Endometrium (tissue), 2 donors: ENCODE measurements around the gene SLC22A9.
"Not testable (repeated sequence)": the region's sequence is repeated elsewhere in the genome, so short reads cannot be mapped to it uniquely, and the experiment has no call there.

Experiments used
- FAIRE-seq: peaks from 2 replicates; lab custom pipeline; 2012; peaks lifted over from hg19 to GRCh38; lab: Jason Lieb, UNC
- donor health status: control.
- donor health status: control.

Gene SLC22A9

DNA sequence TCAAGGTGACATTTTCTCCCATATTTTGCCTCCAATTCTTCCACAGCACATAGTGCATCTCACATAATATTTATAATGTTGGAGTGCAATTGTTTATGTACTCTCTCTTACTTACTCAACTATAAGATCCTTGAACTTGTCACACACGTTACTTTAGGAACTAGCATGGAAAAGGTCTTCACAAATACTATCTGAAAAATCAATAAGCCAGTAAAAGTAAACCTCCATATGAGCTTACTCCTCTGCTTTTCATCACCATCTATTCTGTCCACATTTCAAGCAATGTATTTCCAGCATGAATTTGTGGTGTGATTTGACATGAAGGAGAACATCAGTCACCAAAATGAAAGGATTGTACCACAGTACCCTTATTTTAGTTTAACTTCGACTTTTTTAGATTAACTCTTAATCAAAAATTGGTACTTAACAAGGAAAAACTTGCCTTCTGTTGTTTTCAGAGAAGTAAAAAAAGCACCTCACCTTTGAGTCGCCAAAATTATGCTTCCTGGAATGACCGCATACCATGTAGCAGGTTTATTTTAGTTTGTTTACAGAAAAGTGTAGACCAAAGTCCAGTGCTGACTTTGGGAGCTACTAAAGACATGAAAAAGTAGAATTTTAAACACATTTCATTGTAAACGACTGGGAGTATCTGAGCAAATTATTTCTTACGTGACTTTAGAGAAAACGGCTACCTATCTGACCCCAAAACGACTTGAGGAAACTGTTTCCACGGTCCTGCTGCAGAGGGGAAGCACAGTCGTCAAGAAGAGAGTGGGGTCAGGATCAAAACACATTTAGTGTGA is at the start of gene SLC22A9:
SLC22A9 (plus strand) TSS at position 621 of the 806 bp plus-strand sequence. CDS start 272 bp downstream, outside the sequence.
- FAIRE-seq, result no peak

DNA sequence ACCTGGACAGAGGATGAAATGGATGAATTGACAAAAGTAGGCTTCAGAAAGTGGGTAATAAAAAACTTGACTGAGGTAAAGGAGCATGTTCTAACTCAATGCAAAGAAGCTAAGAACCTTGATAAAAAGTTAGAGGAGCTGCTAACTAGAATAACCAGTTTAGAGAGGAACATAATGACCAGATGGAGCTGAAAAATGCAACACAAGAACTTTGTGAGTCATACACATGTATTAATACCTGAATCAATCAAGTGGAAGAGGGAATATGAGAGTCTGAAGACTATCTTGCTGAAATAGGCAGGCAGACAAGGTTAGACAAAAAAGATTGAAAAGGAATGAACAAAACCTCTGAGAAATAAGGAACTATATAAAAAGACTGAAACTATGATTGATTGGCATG is 47.9 kb upstream of the SLC22A9 start:
- no peak for FAIRE-seq

DNA sequence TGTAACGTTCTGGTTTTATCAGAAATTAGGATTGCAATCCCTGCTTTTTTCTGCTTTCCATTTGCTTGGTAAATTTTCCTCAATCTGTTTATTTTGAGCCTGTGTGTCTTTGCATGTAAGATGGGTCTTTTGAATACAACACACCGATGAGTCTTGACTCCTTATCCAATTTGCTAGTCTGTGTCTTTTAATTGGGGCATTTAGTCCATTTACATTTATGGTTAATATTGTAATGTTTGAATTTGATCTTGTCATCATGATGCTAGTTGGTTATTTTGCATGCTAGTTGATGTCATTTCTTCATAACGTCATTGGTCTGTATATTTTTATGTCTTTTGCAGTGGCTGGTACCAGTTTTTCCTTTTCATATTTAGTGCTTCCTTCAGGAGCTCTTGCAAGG is 34.5 kb upstream of the SLC22A9 start:
- not testable (repeated sequence) for FAIRE-seq

DNA sequence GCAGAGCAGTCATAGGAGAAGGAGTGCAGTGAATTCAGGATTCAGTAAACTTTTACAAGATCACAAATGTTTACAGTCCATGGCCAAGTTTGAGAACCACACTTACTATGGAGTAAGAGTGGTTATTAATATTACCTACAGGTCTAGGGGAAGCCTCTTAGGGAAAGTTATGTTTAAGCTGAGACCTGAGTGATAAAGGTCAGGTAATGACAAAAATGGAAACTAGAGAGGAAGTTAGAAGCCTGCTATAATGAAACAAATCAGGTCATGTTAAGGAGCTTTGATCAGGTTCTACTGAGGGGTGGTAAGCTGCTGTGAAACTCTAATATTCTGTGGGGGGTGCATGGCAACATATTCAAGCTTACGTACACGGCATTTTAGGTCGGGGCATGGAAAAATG is 32.5 kb upstream of the SLC22A9 start:
- FAIRE-seq, result no peak

DNA sequence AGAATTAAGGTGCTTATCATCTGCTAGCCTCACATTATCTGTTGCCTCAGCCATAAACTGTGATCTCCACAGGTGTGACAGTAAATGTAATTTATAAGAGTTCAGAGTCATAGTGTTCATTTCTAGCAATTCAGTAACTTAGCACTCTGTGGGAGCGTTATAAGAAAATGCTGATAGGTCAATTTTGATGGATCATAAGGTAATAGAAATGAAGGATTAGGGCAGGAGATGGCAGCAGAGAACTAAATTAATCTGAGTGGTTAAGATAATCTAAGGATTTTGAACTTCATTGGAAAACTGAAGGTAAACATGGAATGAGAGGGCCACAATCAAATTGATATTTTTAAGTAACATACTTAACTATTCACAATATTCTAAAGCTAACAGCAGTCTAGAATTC is 26.5 kb upstream of the SLC22A9 start:
- no peak for FAIRE-seq

DNA sequence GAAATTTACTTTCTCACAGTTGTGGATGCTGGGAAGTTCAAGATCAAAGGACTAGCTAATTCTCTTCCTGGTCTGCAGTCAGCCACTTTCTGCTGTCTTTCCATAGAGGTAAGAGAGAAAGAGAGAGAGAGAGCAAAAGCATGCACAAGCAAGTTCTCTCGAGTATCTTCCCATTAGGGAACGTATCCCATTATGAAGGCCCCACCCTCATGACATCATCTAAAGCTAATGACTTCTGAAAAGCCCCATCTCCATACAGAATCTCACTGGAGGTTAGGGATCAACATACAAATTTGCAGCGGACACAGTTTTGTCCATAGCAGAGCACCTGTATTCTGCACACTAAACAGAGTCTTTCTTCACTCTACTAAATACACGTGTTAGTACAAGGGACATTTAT is 17.4 kb upstream of the SLC22A9 start:
- FAIRE-seq, result no peak

DNA sequence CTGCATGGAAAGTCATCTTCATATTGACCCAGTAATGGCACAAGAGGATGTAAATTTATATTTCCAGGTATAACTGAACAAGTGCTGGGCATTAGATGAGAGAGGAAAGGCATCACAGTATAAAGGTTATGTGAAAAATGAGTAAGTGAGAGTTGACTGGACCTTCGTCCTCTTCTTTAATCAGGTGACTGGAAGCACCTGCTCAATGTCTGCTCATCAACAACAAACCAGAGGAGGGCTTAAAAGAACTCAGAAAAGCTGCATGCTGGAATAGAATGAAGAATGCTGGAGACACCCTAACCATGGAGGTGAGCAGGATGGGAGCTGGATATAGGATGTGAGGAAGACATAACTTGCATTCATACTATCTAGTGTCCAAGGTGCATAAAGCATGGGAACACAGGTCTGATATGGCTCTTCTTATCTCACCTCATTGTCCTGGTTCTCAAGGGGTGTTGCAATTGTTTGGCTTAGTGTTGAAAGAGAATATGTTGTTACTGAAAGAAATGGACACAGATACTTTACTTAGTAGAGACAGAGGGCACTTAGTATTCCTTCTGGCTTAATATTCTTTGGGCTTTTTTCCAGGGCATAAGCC is 7.3 kb upstream of the SLC22A9 start:
- no peak for FAIRE-seq

DNA sequence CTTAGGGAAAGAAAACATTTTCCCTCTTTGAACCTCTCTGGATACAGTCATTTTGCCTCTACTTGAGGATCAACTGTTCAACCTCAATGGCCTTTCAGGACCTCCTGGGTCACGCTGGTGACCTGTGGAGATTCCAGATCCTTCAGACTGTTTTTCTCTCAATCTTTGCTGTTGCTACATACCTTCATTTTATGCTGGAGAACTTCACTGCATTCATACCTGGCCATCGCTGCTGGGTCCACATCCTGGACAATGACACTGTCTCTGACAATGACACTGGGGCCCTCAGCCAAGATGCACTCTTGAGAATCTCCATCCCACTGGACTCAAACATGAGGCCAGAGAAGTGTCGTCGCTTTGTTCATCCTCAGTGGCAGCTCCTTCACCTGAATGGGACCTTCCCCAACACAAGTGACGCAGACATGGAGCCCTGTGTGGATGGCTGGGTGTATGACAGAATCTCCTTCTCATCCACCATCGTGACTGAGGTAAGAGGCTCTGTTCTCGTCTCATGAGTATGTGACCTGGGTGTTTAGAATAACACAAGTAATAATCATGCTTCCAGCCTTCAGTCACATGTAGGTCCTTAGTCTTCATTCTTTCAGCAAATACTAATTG is 495 bp downstream of the SLC22A9 start:
- FAIRE-seq, result no peak

DNA sequence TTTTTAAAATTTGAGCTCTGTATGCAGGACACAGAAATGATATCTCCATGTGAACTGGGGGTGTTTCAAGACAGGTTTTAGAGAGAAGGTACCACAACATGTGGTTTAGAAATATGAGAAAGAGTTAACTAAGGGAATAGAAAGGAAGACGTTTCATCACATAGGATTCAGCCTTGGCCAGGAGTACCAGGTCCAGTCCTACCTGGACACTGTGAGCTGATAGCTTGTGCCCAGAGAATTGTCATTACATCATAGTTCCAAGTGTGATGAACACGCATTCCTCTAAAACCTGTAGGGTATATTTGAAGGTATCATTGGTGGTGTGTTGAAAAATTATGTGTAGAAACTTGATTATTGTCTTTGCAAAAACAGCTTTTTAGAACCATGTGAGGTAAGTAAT is 1.8 kb downstream of the SLC22A9 start:
- FAIRE-seq, result no peak

DNA sequence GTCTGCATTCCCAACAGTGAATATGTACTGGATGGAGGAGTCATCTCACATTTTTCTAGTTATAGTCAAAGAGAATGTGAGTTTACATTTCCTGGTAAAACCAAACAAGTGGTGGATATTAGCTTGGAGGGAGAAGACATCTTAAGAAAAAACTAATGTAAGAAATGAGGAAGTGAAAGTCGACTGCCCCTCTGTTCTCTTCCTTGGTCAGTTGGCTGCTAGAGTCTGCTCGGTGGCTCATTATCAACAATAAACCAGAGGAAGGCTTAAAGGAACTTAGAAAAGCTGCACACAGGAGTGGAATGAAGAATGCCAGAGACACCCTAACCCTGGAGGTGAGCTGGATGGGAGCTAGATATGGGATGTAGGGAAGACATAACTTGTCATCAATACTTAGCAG is 5.8 kb downstream of the SLC22A9 start:
- FAIRE-seq, result no peak

DNA sequence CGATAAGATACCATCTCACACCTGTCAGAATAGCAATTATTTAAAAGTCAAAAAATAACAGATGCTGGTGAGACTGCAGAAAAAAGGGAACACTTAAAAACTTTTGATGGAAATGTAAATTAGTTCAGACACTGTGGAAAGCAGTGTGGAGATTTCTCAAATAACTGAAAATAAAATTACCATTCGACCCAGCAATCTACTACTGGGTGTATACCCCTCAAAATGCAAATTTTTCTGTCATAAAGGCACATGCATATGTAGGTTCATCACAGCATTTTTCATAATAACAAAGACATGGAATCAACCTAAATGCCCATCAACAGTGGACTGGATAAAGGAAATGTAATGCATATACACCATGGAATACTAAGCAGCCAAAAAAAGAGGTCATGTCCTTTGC is 10.5 kb downstream of the SLC22A9 start:
- no peak for FAIRE-seq

DNA sequence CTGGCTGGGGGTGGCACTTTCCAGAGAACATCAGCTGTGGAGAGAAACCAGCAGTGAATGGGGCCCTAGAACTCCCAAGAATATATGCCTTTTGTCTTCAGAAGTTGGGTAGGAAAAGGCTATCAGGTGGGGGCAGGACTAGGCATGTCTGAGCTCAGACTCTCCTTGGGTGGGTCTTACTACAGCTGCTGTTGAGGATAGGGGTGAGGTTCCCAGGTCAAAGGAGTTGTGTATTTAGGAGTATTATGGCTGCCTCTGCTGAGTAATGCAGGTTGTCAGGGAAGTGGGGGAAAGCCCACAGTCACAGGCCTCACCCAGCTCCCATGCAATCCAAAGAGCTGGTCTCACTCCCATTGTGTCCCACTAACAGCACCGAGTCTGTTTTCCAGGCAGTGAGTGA is 26.1 kb downstream of the SLC22A9 start:
- no peak for FAIRE-seq

DNA sequence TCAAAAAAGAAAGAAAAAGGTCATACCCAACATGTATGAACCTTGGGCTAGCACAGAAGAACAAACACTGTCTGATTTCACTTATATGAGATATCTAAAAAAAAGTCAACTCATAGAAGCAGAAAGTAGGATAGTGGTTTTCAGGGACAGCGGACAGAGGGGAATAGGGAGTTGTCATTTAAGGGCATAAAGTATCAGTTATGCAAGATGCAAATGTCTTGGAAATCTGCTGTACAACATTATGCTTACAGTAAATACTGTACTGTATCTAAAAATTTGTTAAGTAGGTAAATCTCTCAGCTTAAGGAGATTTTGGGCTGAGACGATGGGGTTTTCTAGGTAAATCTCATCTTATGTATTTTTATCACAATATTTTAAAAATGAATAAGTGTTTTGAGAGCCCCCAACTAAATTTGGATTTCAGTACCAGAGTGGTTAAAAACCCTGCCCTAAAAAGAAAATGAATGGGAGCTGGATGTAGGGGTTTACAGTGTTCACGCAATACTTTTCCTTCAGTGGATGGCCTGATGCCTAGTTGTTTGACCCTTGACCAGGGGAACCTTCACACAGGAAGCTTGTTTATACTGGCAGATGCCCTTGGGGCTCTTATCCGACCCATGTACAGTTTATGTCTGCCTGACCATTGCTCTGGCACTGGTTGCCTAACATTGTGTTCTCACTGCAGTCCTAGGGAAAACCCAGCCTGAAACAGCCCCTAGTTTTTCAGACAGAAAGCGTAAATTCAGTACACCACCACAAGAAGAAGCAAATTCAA is 34.8 kb downstream of the SLC22A9 start:
- no peak for FAIRE-seq

DNA sequence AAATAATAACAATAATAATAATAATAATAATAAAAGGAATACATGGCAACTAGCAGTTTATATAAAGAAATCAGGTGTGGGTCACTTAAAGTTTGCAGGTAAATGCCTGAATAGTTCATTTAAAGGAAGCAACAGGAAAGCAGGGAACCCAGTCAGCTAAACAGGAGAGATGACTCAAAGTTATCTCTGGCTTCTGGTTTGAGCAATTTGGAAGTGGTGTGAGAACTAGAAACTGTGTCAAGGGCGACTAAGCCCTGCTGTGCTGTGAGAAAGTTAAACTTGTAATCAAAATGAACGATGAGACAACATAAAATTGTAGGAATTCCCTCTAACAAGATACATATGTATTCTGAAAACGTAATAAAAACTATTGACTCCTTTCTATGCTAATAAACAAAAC is 35.5 kb downstream of the SLC22A9 start:
- no peak for FAIRE-seq

DNA sequence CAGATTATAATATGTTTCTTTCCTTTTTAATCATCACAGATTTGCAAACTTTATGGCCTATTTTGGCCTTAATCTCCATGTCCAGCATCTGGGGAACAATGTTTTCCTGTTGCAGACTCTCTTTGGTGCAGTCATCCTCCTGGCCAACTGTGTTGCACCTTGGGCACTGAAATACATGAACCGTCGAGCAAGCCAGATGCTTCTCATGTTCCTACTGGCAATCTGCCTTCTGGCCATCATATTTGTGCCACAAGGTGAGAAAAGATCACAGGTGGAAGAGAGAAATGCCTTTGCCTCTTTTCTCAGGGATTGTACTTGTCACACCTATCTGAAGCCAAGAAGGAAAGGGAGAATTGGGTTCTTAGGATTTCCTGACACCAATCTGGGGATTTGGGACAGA is 36.9 kb downstream of the SLC22A9 start:
- no peak for FAIRE-seq

DNA sequence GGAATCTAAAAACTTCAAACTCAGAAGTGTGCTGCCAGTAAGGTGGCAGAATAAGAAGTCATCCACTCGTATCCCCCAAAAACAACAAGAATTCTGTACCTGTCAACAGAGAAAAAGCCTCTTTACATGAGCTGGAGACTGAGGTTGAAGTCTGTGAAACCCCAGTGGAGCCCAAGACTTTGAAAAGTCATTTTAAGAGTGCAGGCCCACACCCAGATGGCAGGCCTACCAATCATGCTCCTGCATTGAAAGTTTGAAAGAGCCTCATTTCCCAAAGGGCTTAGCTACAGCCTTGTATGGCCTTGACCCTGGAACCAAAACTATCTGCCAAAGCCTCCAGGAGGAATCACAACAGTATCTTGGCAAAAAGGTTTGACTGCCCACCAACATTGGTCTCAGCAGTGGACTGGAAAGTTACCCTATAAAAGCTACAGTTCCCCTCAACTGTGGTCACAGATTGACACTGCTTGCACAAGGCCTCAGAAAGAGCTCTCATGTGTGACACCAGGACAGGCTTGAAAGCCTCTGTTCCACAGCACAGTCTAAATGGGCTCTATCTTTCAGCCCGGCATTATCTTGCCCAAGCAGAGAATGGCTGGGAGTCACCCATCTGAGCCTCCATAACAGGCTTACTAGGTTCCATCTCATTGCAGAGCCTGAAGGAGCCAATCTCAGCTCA is 47.7 kb downstream of the SLC22A9 start:
- FAIRE-seq, result no peak

DNA sequence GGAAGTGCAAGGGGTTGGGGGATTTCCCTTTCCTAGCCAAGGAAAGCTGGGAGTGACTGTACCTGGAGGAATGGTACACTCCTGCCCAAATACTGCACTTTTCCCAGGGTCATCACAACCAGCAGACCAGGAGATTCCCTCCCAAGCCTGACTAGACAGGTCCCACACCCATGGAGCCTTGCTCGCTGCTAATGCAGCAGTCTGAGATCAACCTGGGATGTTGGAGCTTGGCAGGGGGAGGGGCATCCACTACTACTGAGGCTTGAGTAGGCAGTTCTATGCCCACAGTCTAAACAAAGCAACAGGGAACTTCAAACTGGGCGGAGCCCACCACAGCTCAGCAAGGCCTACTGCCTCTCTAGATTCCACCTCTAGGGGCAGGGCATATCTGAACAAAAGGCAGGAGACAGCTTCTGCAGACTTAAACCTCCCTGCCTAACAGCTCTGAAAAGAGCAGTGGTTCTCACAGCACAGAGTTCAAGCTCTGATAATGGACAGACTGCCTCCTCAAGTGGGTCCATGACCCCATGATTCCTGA is 58.5 kb downstream of the SLC22A9 start:
- FAIRE-seq, result no peak

DNA sequence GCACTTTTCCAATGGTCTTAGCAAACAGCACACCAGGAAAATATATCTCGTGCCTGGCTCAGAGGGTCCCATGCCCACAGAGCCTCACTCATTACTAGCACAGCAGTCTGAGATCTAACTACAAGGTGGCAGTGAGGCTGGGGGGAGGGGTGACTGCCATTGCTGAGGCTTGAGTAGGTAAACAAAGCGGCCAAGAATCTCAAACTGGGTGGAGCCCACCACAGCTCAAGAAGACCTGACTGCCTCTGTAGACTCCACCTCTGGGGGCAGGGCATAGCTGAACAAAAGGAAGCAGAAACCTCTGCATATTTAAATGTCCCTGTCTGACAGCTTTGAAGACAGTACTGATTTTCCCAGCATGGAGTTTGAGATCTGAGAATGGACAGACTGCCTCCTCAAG is 61.1 kb downstream of the SLC22A9 start:
- FAIRE-seq, result not testable (repeated sequence)

DNA sequence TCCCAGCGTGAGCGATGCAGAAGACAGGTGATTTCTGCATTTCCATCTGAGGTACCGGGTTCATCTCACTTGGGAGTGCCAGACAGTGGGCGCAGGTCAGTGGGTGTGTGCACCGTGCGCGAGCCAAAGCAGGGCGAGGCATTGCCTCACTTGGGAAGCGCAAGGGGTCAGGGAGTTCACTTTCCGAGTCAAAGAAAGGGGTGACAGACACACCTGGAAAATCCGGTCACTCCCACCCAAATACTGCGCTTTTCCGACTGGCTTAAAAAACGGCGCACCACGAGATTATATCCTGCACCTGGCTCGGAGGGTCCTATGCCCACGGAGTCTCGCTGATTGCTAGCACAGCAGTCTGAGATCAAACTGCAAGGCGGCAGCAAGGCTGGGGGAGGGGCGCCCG is 65.8 kb downstream of the SLC22A9 start:
- not testable (repeated sequence) for FAIRE-seq

DNA sequence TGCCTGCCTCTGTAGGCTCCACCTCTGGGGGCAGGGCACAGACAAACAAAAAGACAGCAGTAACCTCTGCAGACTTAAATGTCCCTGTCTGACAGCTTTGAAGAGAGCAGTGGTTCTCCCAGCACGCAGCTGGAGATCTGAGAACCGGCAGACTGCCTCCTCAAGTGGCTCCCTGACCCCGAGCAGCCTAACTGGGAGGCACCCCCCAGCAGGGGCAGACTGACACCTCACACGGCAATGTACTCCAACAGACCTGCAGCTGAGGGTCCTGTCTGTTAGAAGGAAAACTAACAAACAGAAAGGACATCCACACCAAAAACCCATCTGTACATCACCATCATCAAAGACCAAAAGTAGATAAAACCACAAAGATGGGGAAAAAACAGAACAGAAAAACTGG is 66.2 kb downstream of the SLC22A9 start:
- FAIRE-seq, result not testable (repeated sequence)

DNA sequence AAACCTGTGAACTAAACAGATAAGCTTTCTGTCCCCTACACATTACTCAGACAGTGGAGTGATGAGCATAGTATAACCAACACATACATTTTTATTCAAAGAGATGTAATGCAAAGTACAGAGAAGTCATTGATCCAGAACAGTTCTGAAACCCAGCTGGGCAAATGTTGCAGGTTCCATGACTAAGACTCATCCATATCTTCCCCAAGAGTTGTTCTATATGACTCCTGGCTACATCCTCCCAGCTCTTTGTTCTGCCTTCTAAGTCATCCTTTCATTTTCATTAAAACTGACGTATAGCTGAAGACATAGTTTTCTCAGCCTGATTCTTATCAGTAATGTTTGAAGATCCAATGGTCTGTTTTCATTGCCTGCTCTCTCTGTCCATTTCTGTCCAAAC is 74.1 kb downstream of the SLC22A9 start:
- FAIRE-seq, result no peak

DNA sequence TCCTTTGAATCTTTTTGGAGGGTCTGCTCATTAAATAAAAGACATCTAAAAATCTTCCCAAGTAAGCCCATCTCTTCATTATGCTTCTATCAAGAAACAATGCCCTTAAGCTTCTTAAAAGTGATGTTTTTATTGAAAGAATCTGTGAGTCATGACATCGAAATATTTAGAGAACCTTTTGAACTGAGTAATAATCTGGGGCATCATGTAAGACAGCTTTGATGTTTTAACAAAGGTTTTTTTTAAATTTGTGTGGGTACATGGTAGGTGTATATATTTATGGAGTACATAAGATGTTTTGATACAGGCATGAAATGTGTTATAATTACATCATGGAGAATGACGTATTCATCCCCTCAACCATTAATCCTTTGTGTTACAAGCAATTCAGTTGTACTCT is 74.6 kb downstream of the SLC22A9 start:
- no peak for FAIRE-seq
